H1 (cell line): ENCODE data around the gene SLC31A2. TPM values are rescaled to one million over a fixed set of nuclear protein-coding genes. Genes with fewer than 3 reads are reported as not detected.

Experiments
- CTCF ChIA-PET: fragments of 300-600 bp; sonication (Branson Sonifier 250); formaldehyde crosslinking; loops from one replicate; lab custom pipeline; 2021; ENCODE audit not compliant: partially characterized antibody; lab: Charles Lee
- POLR2A ChIA-PET: fragments of 300-600 bp; sonication (Branson Sonifier 250); formaldehyde crosslinking; loops from one replicate; lab custom pipeline; 2021; ENCODE audit warnings: inconsistent platforms; ENCODE audit not compliant: partially characterized antibody; lab: Charles Lee
- DNase-seq, 2 experiments: peaks; one replicate each; pipeline versions ENCODE4 v3.0.0 to v3.0.0-alpha.2; 2010 to 2022; ENCODE audit warnings: low spot score in 2 of 2, low read depth in 1 of 2, mixed read lengths in 1 of 2
- FAIRE-seq: peaks from 2 replicates; lab custom pipeline; 2011; peaks lifted over from hg19 to GRCh38; lab: Jason Lieb, UNC
- H2AFZ ChIP-seq: 2 replicates; pipeline ENCODE4 v1.8.1; 2012; ENCODE audit warnings: low read length, inconsistent platforms
- H2AK5ac ChIP-seq: 2 replicates; pipeline ENCODE4 v1.6.1; 2013; ENCODE audit warnings: low read depth, low read length
- H2BK120ac ChIP-seq: replicated peaks from 2 replicates; pipeline ENCODE3; 2013; ENCODE audit warnings: low read depth, low read length, inconsistent platforms
- H2BK12ac ChIP-seq: 2 replicates; pipeline ENCODE4 v1.6.1; 2013; ENCODE audit warnings: low read depth, low read length
- H2BK15ac ChIP-seq: 2 replicates; pipeline ENCODE4 v1.6.1; 2013; ENCODE audit warnings: low read length
- H2BK20ac ChIP-seq: 2 replicates; pipeline ENCODE4 v1.6.1; 2013; ENCODE audit warnings: low read length
- H2BK5ac ChIP-seq: 2 replicates; pipeline ENCODE4 v1.6.1; 2013; ENCODE audit warnings: low read depth, low read length
- H3K14ac ChIP-seq: 2 replicates; pipeline ENCODE4 v1.6.1; 2013; ENCODE audit warnings: inconsistent platforms; ENCODE audit not compliant: insufficient read length
- H3K18ac ChIP-seq: 2 replicates; pipeline ENCODE4 v1.6.1; 2013; ENCODE audit warnings: low read length; ENCODE audit errors: extremely low read depth
- H3K23ac ChIP-seq: 2 replicates; pipeline ENCODE4 v1.6.1; 2013; ENCODE audit warnings: inconsistent platforms; ENCODE audit not compliant: insufficient read length
- H3K23me2 ChIP-seq: 2 replicates; pipeline ENCODE4 v1.6.1; 2013; ENCODE audit warnings: low read depth, low read length
- H3K27ac ChIP-seq: 2 replicates; pipeline ENCODE4 v1.6.1; 2011; ENCODE audit warnings: low read depth, low read length, inconsistent platforms
- H3K27me3 ChIP-seq, 4 experiments: replicated peaks in 1 of 4; 1 replicate in 1 of 4; 2 replicates in 3 of 4; pipeline versions ENCODE4 v1.6.1 to v1.8.1; 2011 to 2013; ENCODE audit warnings: low read length in 3 of 4, mild to moderate bottlenecking in 3 of 4, inconsistent platforms in 2 of 4, mixed read lengths in 2 of 4, moderate library complexity in 1 of 4; ENCODE audit not compliant: control insufficient read depth in 3 of 4, insufficient read depth in 3 of 4; ENCODE audit errors: extremely low read depth in 1 of 4
- H3K36me3 ChIP-seq, 4 experiments: 2 replicates each; pipeline versions ENCODE4 v1.6.1 to v1.8.1; 2011 to 2013; ENCODE audit warnings: mild to moderate bottlenecking in 4 of 4, low read length in 3 of 4, moderate library complexity in 2 of 4, control low read depth in 1 of 4, inconsistent platforms in 1 of 4; ENCODE audit not compliant: insufficient read depth in 4 of 4, control insufficient read depth in 2 of 4
- H3K4ac ChIP-seq: replicated peaks from 2 replicates; pipeline ENCODE3; 2013; ENCODE audit warnings: low read length, low read depth, mixed read lengths, inconsistent platforms; ENCODE audit not compliant: insufficient read length
- H3K4me1 ChIP-seq, 4 experiments: replicated peaks in 1 of 4; 1 replicate in 1 of 4; 2 replicates in 3 of 4; pipeline versions ENCODE4 v1.6.1 to v1.8.1; 2011 to 2013; ENCODE audit warnings: low read length in 3 of 4, inconsistent platforms in 2 of 4, mixed read lengths in 1 of 4; ENCODE audit not compliant: insufficient read depth in 4 of 4, control insufficient read depth in 3 of 4
- H3K4me2 ChIP-seq, 2 experiments: 2 replicates each; pipeline versions ENCODE4 v1.6.1 to v1.8.1; 2011 to 2013; ENCODE audit warnings: low read depth in 2 of 2, low read length in 2 of 2, control low read depth in 1 of 2, inconsistent platforms in 1 of 2, mild to moderate bottlenecking in 1 of 2; ENCODE audit not compliant: insufficient read depth in 1 of 2
- H3K4me3 ChIP-seq, 4 experiments: fragments of 200-600, 300-600 bp in 1 of 4; sonication (generic), shearing (Covaris generic), sonication (Bioruptor Twin) in 1 of 4; 2 replicates each; pipeline versions ENCODE4 v1.5.1 to v1.8.1; 2011 to 2016; ENCODE audit warnings: low read length in 4 of 4, low read depth in 3 of 4, control low read depth in 2 of 4, inconsistent platforms in 2 of 4, mild to moderate bottlenecking in 2 of 4, mixed read lengths in 1 of 4, moderate library complexity in 1 of 4; ENCODE audit not compliant: insufficient read depth in 2 of 4; ENCODE audit errors: extremely low read depth in 1 of 4
- H3K56ac ChIP-seq: replicated peaks from 2 replicates; pipeline ENCODE3; 2013; ENCODE audit warnings: low read depth, mild to moderate bottlenecking, mixed read lengths, low read length, inconsistent platforms; ENCODE audit not compliant: insufficient read length
- H3K79me1 ChIP-seq: 2 replicates; pipeline ENCODE4 v1.6.1; 2013; ENCODE audit warnings: low read depth, low read length, control low read depth
- H3K79me2 ChIP-seq, 2 experiments: 2 replicates each; pipeline versions ENCODE4 v1.6.1 to v1.8.1; 2012 to 2013; ENCODE audit warnings: low read length in 2 of 2, mild to moderate bottlenecking in 2 of 2, inconsistent platforms in 1 of 2; ENCODE audit not compliant: insufficient read depth in 2 of 2, control insufficient read depth in 1 of 2
- H3K9ac ChIP-seq, 4 experiments: replicated peaks in 1 of 4; 1 replicate in 1 of 4; 2 replicates in 3 of 4; pipeline versions ENCODE4 v1.6.1 to v1.8.1; 2011 to 2013; ENCODE audit warnings: low read depth in 3 of 4, low read length in 3 of 4, control low read depth in 2 of 4, mild to moderate bottlenecking in 2 of 4, moderate library complexity in 2 of 4, inconsistent platforms in 1 of 4; ENCODE audit errors: extremely low read depth in 1 of 4
- H3K9me3 ChIP-seq, 2 experiments: 2 replicates each; pipeline versions ENCODE4 v1.6.1 to v1.8.1; 2012 to 2013; ENCODE audit warnings: mild to moderate bottlenecking in 2 of 2, moderate library complexity in 2 of 2, control low read depth in 1 of 2, inconsistent platforms in 1 of 2, low read depth in 1 of 2, low read length in 1 of 2, mixed read lengths in 1 of 2; ENCODE audit not compliant: insufficient read depth in 2 of 2
- H4K20me1 ChIP-seq, 2 experiments: replicated peaks in 1 of 2; 2 replicates each; pipeline versions ENCODE3 to v1.8.1; 2011 to 2013; ENCODE audit warnings: inconsistent platforms in 2 of 2, low read length in 2 of 2, mild to moderate bottlenecking in 1 of 2; ENCODE audit not compliant: insufficient read depth in 2 of 2, control insufficient read depth in 1 of 2
- H4K5ac ChIP-seq: 2 replicates; pipeline ENCODE4 v1.6.1; 2013; ENCODE audit warnings: low read length, low read depth, mixed read lengths, inconsistent platforms; ENCODE audit not compliant: insufficient read length
- H4K8ac ChIP-seq: 2 replicates; pipeline ENCODE4 v1.8.0; 2013; ENCODE audit warnings: mild to moderate bottlenecking, moderate library complexity, low read length, inconsistent platforms; ENCODE audit not compliant: insufficient read depth; ENCODE audit errors: extremely low read depth
- H4K91ac ChIP-seq: replicated peaks from 2 replicates; pipeline ENCODE3; 2013; ENCODE audit warnings: low read length, mixed read lengths, inconsistent platforms; ENCODE audit not compliant: insufficient read length
- BCL11A ChIP-seq, 2 experiments: IDR thresholded peaks; one replicate each; pipeline ENCODE4 v1.6.1; 2011; ENCODE audit warnings: low read depth in 2 of 2, low read length in 2 of 2, mild to moderate bottlenecking in 2 of 2
- CEBPB ChIP-seq: IDR thresholded peaks from 2 replicates; pipeline ENCODE4 v1.6.1; 2012; ENCODE audit warnings: low read depth, low read length
- CHD1 ChIP-seq: IDR thresholded peaks from 2 replicates; pipeline ENCODE4 v1.6.1; 2012; ENCODE audit warnings: low read depth, low read length, improper control_type of control experiment
- CREB1 ChIP-seq: IDR thresholded peaks from 2 replicates; pipeline ENCODE4 v1.6.1; 2012; ENCODE audit warnings: inconsistent platforms
- EZH2 ChIP-seq: fragments of 200-600 bp; sonication (generic); IDR thresholded peaks from 2 replicates; pipeline ENCODE4 v1.7.1; 2012; ENCODE audit warnings: low read depth, mild to moderate bottlenecking, moderate library complexity, low read length, inconsistent platforms; ENCODE audit not compliant: severe bottlenecking
- NANOG ChIP-seq: IDR thresholded peaks from 2 replicates; pipeline ENCODE4 v1.6.1; 2011; ENCODE audit warnings: low read length, low read depth, mild to moderate bottlenecking, inconsistent platforms; ENCODE audit not compliant: insufficient read depth, poor library complexity, severe bottlenecking
- RNF2 ChIP-seq: fragments of 200-900, 300-1000 bp; sonication (generic); IDR thresholded peaks from 2 replicates; pipeline ENCODE4 v1.7.1; 2016; ENCODE audit warnings: borderline replicate concordance, low read depth, mild to moderate bottlenecking, antibody characterized with exemption, low read length; ENCODE audit not compliant: poor library complexity, severe bottlenecking; ENCODE audit errors: missing control alignments
- SIN3A ChIP-seq, 2 experiments: IDR thresholded peaks in 1 of 2; conservative IDR thresholded peaks in 1 of 2; 2 replicates each; pipeline ENCODE4 v1.6.1; 2011 to 2012; ENCODE audit warnings: low read length in 2 of 2, improper control_type of control experiment in 1 of 2, low read depth in 1 of 2, mild to moderate bottlenecking in 1 of 2
- SIX5 ChIP-seq: IDR thresholded peaks from 2 replicates; pipeline ENCODE4 v1.6.1; 2011; ENCODE audit warnings: mild to moderate bottlenecking, low read depth, low read length
- TAF7 ChIP-seq: optimal IDR thresholded peaks from 2 replicates; pipeline ENCODE3; 2011; ENCODE audit warnings: low read depth, mild to moderate bottlenecking, inconsistent platforms, low read length, moderate library complexity, borderline replicate concordance
- ZNF274 ChIP-seq: IDR thresholded peaks from 2 replicates; pipeline ENCODE4 v1.7.0; 2012; ENCODE audit warnings: low read length, borderline replicate concordance; ENCODE audit errors: extremely low read depth
- WGBS, 2 experiments: shearing (Covaris generic) in 1 of 2; methylation state at CpG; one replicate each; pipeline versions ENCODE4 v1.1.6 to v1.1.7; 2013 to 2015; ENCODE audit warnings: low lambda C conversion rate in 2 of 2, mixed read lengths in 2 of 2, inconsistent platforms in 1 of 2, low coverage in 1 of 2, missing lambda C conversion rate in 1 of 2; ENCODE audit not compliant: insufficient replicate concordance in 2 of 2, insufficient coverage in 1 of 2, insufficient read length in 1 of 2; ENCODE audit errors: extremely low coverage in 1 of 2, missing lambda C conversion rate in 1 of 2; 5-methylcytosine and 5-hydroxymethylcytosine counted together
- polyA plus RNA-seq, 7 experiments: library from polyadenylated mRNA; depleted of rRNA in 3 of 7; stranded (reverse) in 5 of 7; unstranded in 2 of 7; fragments of >200 nt in 5 of 7; fragments of 200-250 nt in 2 of 7; gene quantifications; 1 replicate in 5 of 7; 2 replicates in 1 of 7; 4 replicates in 1 of 7; pipeline versions ENCODE4 v1.2.1 to v1.2.3, GENCODE V29; 2011 to 2013; ENCODE audit warnings: missing spikeins in 2 of 7, mixed read lengths in 2 of 7
- total RNA-seq: library from RNA; stranded (reverse); fragmentation: NEBNext Ultra II Directional; extraction: Animal tissue kit (Norgen Biotek cat#: 25700); gene quantifications from 2 replicates; pipeline ENCODE4 v1.2.1, GENCODE V29; 2021
- TF ChIP-seq, protein P1 (sequence below): IDR thresholded peaks from 2 replicates; pipeline ENCODE4 v1.6.1; 2012; ENCODE audit warnings: inconsistent platforms

The SLC31A2 gene
- total and polyA plus RNA-seq, 2 of the 8 experiments (the other 6 are each of a cell fraction or from before 2014, with no cell fraction given), result 2.0 to 2.9 TPM

DNA sequence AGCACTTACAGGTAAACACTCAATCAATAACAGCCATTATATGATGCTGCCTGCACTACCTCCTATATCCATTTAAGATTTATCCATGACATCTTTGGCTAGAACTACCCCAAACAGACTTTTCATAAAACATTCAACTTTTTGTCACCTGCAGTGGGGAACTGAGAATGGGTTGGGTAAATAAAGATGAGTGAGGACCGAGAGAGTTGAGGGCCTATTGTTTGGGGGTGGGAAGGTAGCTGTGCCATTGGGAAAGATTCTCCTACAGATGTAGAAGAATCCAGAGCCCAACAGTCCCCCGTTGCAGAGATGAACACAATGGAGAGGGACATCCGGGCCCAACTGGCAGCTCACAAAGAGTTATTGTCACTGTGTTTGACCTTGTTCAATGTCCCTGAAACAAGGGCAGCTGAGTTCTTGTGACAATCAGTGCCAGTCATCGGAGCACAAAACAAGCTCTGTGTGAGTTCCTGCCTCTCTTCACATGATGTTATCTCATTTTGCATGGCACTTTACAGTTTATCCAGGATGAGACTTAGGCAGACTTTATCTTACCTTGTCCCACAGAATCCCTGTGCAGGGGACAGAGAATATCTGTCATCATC is 11.5 kb upstream of the SLC31A2 start:
- H3K4me3 ChIP-seq, result no peak overlapping the region
- no peak overlapping the region for H3K18ac ChIP-seq
- no peak overlapping the region for H2BK15ac ChIP-seq
- no peaks in the 10 kb centered on the region for H3K79me1 ChIP-seq
- H4K20me1 ChIP-seq, result no peaks in the 10 kb centered on the region
- CTCF ChIA-PET, result interaction anchor here (0.5 to 0.8 kb wide), 4 partner anchors 8 to 1035 kb away, joined by 3 read pairs; partner anchors contain the start of genes FKBP15 and SLC31A1
- H3K4me2 ChIP-seq, result no peak overlapping the region
- no peak overlapping the region for H3K14ac ChIP-seq
- no peaks in the 10 kb centered on the region for H3K9me3 ChIP-seq
- DNase-seq (no peak), FAIRE-seq (no peak)
- H2AK5ac ChIP-seq, result no peak overlapping the region
- no peak overlapping the region for H3K4ac ChIP-seq
- no peak overlapping the region for H3K56ac ChIP-seq
- H3K27ac ChIP-seq, result no peak overlapping the region
- H3K9ac ChIP-seq, result no peak overlapping the region
- no peak overlapping the region for H2BK12ac ChIP-seq
- H4K5ac ChIP-seq, result no peak overlapping the region
- no peaks in the 10 kb centered on the region for H3K36me3 ChIP-seq
- H3K23me2 ChIP-seq, result no peaks in the 10 kb centered on the region
- POLR2A ChIA-PET, result no interaction called here
- no peaks in the 10 kb centered on the region for H3K4me1 ChIP-seq
- H4K91ac ChIP-seq, result no peak overlapping the region
- no peak overlapping the region for H2BK20ac ChIP-seq
- no peaks in the 10 kb centered on the region for H3K79me2 ChIP-seq
- no peak overlapping the region for H2BK5ac ChIP-seq
- WGBS, 2 experiments, result 81% methylated on average over 4 of the region's 4 CpGs; no CpG with 5 or more reads in 1 of the 2 experiments
- no peak overlapping the region for H4K8ac ChIP-seq
- H2AFZ ChIP-seq, result no peak overlapping the region
- H3K27me3 ChIP-seq, result peaks cover 0 to 2% (median 0%) of the 10 kb centered on the region in 4 experiments; a peak in 1 of 7 replicates
- H3K23ac ChIP-seq, result no peak overlapping the region
- H2BK120ac ChIP-seq, result no peak overlapping the region
- TF ChIP-seq SIX5 (no peak), RNF2 (no peak), CHD1 (no peak), NANOG (no peak), CREB1 (no peak), EZH2 (no peak), SIN3A (conservative IDR thresholded peaks at IDR 0.05 in 1 of 2, IDR thresholded peaks at IDR 0.05 in 1 of 2; ENCODE audit: low read depth in 1 of 2, low read length in 2 of 2) (no peak), TAF7 (no peak), BCL11A (IDR thresholded peaks at IDR 0.05; ENCODE audit: low read depth in 2 of 2, low read length in 2 of 2) (no peak), CEBPB (no peak), ZNF274 (no peak)
- TF ChIP-seq, protein P1, sequence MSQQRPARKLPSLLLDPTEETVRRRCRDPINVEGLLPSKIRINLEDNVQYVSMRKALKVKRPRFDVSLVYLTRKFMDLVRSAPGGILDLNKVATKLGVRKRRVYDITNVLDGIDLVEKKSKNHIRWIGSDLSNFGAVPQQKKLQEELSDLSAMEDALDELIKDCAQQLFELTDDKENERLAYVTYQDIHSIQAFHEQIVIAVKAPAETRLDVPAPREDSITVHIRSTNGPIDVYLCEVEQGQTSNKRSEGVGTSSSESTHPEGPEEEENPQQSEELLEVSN, result no peak
